NCI-H1930 (cell line): ENCODE measurements around the gene PRKRIP1.
"Not testable (repeated sequence)": the region's sequence is repeated elsewhere in the genome, so short reads cannot be mapped to it uniquely, and the experiment has no call there.

Source experiments
- DNase-seq, 2 experiments: peaks; one replicate each; lab custom pipeline; 2025; lab: John Stamatoyannopoulos, UW

Gene PRKRIP1

GRCh38 chr7:102404005-102404861 is 8.1 kb downstream of the PRKRIP1 start:
- DNase-seq: peak; percentile 15 to 26

DNA sequence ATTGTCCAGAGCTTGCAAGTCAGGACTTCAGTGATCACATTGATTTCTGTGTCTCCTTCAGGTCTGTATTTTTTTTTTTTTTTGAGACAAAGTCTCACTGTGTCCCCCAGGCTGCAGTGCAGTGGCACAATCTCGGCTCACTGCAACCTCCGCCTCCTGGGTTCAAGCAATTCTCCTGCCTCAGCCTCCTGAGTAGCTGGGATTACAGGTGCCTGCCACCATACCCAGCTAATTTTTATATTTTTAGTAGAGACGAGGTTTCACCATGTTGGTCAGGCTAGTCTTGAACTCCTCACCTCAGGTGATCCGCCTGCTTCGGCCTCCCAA is 8.7 kb downstream of the PRKRIP1 start:
- DNase-seq: not testable (repeated sequence)

GRCh38 chr7:102407910-102408309 is 11.7 kb downstream of the PRKRIP1 start:
- DNase-seq: no peak

DNA sequence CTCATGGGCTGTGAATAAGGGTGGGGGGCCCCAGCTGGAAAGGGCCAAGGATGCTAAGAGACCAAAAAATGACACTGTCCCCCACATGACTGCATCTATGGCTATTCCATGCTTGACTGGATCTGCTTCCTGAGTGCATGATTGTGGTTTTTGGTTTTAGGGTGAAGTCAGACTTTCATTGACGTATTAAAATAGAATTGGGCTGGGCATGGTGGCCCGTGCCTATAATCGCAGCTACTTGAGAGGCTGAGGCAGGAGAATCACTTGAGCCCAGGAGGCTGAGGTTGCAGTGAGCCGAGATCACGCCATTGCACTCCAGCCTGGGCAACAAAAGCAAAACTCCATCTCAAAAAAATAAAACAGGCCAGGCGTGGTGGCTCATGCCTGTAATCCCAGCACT is 12.4 kb downstream of the PRKRIP1 start:
- not testable (repeated sequence) for DNase-seq

GRCh38 chr7:102409340-102409739 is 13.2 kb downstream of the PRKRIP1 start:
- DNase-seq: no peak

DNA sequence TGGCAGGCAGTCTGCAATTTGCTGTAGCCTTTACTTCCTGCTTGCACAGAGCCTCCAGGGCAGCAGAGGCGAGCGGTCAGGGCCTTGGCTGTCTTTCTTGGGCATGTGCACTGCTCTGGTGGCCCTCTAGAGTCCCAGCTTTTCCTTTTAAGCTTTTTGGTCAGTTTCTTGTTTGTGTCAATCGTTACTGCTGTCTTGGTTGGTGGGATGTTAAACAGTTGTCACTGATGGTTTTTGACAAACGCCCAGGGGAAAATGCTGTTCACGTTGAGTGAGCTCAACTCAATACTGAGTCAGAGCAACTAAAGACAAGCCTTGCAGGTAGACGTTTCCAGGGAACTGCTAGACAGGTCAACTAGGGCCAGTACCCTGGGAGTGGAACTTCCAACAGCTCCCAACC is 14.0 kb downstream of the PRKRIP1 start:
- no peak for DNase-seq

GRCh38 chr7:102410918-102411317 is 14.8 kb downstream of the PRKRIP1 start:
- no peak for DNase-seq

DNA sequence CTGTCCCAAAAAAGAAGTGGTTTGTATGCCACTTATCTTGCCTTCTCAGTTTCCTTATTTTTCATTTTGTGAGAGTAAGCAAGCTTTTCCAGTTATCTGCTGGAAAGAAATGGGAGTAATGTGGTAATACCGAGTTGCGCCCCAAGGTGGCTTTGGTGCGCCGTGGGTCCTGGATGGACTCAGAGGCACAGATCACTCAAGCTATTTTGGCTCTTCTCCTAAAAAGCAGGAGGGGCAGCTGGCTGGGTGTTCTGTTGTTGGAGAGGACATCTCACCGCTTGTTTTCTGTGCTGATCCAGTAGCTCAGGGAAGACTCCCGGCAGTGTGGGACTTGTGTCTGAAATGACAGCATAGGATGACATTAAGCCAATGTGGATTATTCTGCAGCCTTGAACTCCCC is 16.4 kb downstream of the PRKRIP1 start:
- no peak for DNase-seq

GRCh38 chr7:102413091-102413490 is 16.9 kb downstream of the PRKRIP1 start:
- no peak for DNase-seq

- DNase-seq: no peak
These were observed 17.4 kb downstream of the PRKRIP1 start for GRCh38 chr7:102413611-102414010.

DNA sequence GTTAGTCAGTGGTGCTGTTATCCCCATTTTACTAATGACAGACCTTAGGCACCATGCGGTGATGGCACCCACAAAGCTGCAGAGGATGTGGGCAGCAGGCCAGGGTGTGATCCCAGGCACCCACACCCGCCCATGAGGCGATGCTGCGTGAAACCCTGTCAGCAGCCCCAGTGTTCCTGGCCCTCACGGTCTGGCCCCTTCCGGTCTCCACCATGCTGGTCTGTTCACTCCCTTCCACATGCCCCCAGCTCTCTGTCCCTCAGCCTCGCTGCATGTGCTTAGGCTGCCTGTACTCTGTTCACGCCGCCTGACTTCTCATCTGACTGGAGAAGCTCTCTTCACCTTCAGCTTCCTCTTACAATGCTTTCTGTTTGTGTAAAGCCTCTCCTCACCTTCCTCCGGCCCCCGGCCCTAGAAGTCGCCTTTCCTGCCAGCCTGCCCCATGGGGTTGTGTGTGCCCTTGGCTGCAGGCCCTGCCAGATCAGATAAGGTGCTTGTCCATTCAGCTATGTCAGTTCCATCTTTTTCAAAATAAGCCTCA is 19.6 kb downstream of the PRKRIP1 start:
- no peak for DNase-seq

DNA sequence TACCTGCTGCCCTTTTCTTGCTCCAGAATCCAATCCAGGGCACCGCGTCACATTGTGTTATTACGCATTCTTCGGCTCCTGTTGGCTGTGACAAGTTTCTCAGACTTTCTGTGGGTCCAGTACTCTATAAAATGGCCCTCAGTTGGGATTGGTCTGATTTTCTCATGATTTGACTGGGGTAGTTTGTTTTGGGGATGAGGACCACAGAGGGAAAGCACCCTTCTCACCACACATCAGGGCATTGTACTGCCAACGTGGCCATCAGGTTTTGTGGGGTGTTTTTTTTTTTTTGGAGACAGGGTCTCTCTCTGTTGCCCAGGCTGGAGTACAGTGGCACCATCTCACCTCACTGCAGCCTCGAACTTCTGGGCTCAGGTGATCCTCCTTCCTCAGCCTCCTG is 20.2 kb downstream of the PRKRIP1 start:
- DNase-seq: no peak

DNA sequence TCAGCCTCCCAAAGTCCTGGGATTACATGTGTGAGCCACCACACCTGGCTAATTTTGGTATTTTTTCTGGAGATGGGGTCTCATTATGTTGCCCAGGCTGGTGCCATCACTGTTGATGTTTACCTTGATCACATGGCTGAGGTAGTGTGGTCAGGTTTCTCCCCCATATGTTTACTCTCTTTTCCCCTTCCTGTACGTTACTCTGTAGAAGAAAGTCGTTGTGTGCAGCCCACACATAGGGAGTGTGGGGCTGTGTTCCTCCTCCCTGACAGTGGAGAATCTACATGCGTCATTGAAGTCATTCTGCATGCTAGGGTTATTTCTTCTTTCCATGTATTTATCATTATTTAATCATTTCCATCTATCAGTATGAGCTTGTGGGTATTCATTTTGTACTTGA is 20.9 kb downstream of the PRKRIP1 start:
- DNase-seq: no peak

DNA sequence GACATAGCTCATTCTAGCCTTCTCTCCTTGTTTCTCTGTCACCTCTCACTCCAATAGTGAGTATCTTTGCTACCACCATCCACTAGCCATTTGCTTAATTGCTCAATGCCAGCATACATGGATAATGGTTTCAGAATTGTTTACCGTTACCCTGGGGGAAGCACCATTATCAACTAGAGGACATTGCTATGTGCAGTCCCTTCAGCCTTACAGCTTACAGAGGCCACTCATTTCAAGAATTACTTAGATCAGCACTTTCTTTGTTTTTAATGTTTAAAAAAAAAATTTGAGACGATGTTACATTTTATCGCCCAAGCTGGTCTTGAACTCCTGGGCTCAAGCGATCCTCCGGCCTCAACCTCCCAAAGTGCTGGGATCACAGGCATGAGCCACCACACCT is 22.4 kb downstream of the PRKRIP1 start:
- no peak for DNase-seq

DNA sequence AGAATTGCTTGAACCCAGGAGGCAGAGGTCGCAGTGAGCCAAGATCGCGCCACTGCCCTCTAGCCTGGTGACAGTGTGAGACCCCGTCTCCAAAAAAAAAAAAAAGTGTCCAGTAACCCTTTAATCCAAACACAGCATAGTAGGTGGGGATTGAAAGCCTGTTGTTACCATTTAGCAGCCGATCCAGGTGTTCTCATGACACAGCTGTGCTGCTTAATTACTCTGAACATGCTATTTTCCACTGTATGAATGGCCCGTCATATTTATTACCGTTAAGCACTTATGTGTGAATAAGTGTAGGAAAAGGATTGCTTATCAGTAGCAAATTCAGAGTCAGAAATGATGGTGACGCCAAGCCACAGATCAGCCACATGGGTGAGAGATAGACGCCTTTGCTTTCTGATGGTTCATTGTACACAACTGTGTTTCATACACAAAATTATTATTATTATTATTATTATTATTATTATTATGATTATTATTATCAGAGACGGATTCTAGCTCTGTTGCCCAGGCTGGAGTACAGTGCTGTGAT is 25.6 kb downstream of the PRKRIP1 start:
- no peak for DNase-seq

DNA sequence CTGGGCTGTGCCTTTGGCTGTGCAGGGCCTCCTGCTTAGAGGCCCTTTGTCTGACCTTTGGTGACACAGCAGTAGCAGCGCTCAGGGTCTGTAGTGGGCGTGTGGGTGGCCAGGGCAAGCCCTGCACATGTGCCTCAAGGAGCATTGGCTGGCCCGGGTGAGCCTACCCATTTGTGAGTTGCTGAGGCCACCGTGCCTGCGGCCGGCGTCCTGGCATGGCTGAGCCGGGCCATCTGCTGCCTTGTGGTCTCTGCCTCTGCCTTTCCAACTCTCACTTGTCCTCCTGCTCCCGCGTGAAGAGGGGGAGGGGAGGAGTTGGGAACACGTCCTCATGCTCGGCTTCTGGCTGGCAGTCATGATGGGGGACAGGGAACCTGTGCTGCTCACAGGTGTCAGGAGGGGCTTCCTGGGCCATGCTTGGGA is 28.0 kb downstream of the PRKRIP1 start:
- DNase-seq: no peak

DNA sequence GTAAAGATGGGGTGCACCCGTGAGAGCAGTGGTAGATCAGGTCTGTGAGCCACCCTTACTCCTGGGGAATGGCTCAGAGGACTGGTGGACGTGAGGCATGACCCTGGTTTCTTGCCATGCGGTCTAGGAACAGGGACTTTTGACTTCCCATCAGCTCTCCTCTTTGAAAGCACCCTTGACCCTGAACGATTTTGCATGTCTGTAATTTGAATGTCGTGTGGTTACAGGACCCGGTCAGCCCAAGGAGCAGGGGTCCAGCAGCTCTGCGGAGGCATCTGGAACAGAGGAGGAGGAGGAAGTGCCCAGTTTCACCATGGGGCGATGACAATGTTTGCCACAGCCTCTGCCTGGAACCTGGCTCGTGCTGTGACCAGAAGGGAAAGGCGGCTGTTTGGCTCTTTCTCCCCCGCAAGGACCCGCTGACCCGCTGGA is 28.6 kb downstream of the PRKRIP1 start:
- DNase-seq: no peak

DNA sequence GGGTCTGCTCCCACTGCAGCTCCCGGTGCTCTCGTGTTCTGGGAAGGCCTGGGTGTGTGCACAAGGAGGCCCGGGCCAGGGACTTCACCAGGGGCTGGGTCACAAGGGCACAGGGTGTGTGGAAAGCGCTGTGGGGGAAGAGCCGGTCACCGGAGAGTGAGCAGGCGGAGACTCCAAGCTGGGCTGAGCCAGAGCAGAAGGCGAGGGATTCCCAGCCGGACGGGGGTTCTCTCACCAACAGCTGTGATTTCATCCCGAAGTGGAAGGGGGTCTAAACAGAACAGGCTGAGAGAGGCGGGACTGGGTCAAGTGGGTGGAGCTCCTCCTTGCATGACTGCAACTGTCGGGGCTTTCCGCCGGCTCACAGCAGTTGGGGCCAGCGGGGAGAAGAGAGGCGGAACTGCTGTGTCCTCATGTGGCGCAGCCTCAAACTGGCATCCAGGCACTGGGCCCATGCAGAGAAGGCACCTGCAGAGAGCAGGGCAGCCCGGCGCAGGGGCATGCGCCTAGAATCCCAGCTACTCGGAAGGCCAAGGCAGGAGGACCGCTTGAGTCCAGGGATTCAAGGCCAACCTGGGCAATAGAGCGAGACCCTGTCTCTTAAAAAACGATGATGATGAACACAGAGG is 29.6 kb downstream of the PRKRIP1 start:
- DNase-seq: no peak

- DNase-seq: no peak
These were observed 30.3 kb downstream of the PRKRIP1 start for GRCh38 chr7:102426268-102427018.

DNA sequence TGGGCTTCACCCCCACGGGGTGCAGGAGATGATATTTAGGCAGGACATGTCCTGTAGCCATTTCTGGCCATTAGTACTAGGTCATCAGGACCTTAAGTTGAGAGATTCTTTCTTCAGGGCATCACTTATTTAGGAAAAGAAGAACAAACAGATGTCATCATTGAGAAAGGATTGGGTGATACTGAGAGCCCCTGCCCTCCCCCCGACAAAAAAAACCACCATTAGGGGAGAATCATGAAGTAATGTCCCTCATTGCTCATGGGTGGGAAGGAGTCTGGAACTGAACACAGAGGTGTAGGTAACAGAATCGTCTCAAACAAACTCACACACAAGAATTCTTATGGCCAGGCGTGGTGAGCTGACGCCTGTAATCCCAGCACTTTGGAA is 30.8 kb downstream of the PRKRIP1 start:
- no peak for DNase-seq

DNA sequence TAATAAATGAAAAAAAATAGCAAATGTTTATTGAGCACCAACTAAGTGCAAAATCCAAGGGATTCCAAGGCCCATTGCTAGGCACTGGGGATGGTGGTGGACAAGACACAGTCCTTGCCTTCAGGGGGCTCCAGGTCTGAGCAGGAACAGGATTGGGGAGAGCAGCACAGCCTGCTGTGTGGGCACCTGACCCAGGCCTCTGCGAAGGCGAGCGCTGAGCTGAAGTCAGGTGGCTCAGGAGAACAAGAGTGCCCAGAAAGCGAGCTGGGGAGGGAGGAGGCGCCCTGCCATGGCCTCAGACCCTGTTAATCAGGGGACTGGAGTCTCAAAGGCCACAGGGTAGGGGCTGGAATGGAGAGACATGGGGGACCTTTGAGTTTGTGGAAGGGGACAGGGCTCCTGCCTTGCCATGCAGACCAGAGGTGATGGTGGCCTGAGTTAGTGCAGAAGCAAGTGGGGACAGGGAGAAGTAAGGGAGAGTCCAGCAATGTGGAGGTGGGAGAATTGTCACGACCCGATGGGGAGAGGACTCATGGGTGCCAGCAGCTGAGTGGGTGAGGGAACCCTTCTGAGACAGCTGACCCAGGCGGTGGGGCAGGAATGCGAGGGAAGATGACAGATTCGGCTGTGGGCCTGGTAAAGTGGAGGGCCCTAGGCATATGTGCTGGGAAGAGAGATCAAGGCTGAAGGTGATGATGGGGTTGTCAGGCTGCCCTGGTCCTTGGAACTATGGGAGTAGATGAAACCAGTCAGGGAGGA is 33.2 kb downstream of the PRKRIP1 start:
- DNase-seq: no peak
